T-helper 1 cell treated with Interleukin-12 subunit alpha and Interleukin-12 subunit beta and Interleukin-4 antibody, amounts not matched to agents 30 μg/mL and 1 μg/mL, for 36 hours (primary cell): ENCODE results near the gene NKD1.
"Not testable (repeated sequence)": the region's sequence is repeated elsewhere in the genome, so short reads cannot be mapped to it uniquely, and the experiment has no call there.

ENCODE experiments used
- H3K27ac Mint-ChIP-seq: one replicate; pipeline ENCODE4 v1.8.0; 2021; ENCODE audit warnings: mild to moderate bottlenecking, mixed read lengths
- H3K27me3 Mint-ChIP-seq: one replicate; pipeline ENCODE4 v1.8.0; 2021; ENCODE audit warnings: low read depth, mixed read lengths
- H3K36me3 Mint-ChIP-seq: one replicate; pipeline ENCODE4 v1.8.0; 2021; ENCODE audit warnings: low read depth, mixed read lengths
- H3K4me1 Mint-ChIP-seq: one replicate; pipeline ENCODE4 v1.8.0; 2021; ENCODE audit warnings: low read depth, mixed read lengths
- H3K4me3 Mint-ChIP-seq: one replicate; pipeline ENCODE4 v1.8.0; 2021; ENCODE audit warnings: mild to moderate bottlenecking, moderate library complexity, mixed read lengths
- H3K9me3 Mint-ChIP-seq: one replicate; pipeline ENCODE4 v1.8.0; 2021; ENCODE audit warnings: mixed read lengths

NKD1 gene

DNA sequence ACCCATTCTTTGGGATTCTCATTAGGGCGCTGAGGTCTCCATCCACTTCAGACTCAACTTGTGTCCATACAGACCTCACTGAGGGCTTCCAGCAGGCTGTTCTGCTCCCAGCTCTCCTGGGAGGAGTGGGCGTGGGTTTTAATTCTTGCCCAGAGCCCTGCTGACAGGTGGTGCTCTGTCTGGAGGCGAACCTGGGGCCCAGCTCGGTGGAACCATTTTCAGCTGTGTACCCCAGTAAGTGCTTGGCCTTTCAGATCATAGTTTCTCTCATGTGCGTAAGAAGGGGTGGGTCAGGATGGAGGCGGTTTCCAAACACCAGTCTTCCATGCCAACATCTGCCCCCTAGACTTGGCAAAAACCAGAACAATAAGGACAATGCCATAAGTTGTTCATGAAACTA, 21.4 kb upstream of the NKD1 start:
- peaks cover 21% of the 10 kb centered on the region for H3K9me3 Mint-ChIP-seq
- no peaks in the 10 kb centered on the region for H3K4me1 Mint-ChIP-seq
- no peaks in the 10 kb centered on the region for H3K36me3 Mint-ChIP-seq
- H3K27ac Mint-ChIP-seq, result no peak overlapping the region
- peaks cover 6% of the 10 kb centered on the region for H3K27me3 Mint-ChIP-seq
- no peak overlapping the region for H3K4me3 Mint-ChIP-seq

DNA sequence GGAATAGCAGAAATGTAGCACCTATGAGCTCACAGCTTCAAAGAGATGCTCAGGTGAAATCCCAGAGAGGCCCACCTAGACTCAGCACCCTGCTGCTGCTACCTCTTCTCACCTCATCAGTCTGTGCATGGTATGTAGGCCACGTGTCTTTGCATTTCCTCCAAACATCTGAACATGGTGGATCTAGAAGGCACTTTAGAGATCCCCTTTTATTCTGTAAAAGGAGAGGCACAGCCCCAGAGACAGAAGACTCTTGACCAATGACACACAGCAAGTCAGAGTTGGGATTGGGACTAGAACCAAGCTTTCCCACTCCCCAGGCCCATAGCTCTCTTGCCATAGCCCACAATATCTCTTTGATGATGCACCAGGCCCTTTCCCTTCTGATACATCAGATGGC, 19.4 kb upstream of the NKD1 start:
- H3K27me3 Mint-ChIP-seq, result peaks cover 9% of the 10 kb centered on the region
- H3K4me3 Mint-ChIP-seq, result no peak overlapping the region
- H3K9me3 Mint-ChIP-seq, result peaks cover 21% of the 10 kb centered on the region

DNA sequence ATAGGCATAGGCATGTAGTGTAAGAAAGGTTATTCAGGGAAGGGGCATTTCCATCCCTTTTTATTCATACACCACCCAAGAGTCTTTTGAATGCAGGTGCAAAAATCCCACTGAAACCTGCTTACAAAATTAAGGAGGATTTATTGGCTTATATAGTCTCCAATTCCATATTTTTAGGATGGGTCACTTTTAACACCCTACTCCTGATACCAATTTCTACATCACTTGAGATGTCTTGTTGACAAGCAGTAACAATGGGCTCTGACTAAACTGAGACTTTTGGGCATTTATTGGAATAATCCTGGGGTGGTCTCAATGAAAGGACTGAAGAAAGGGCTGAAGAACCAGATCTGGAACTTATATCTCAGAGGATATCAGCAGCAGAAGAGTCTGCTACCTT, 18.9 kb upstream of the NKD1 start:
- H3K9me3 Mint-ChIP-seq, result peaks cover 21% of the 10 kb centered on the region
- H3K36me3 Mint-ChIP-seq, result no peaks in the 10 kb centered on the region

More for the DNA sequence above, 19.4 kb upstream of the NKD1 start:
- H3K27ac Mint-ChIP-seq, result no peak overlapping the region
- no peaks in the 10 kb centered on the region for H3K4me1 Mint-ChIP-seq
- H3K36me3 Mint-ChIP-seq, result no peaks in the 10 kb centered on the region

DNA sequence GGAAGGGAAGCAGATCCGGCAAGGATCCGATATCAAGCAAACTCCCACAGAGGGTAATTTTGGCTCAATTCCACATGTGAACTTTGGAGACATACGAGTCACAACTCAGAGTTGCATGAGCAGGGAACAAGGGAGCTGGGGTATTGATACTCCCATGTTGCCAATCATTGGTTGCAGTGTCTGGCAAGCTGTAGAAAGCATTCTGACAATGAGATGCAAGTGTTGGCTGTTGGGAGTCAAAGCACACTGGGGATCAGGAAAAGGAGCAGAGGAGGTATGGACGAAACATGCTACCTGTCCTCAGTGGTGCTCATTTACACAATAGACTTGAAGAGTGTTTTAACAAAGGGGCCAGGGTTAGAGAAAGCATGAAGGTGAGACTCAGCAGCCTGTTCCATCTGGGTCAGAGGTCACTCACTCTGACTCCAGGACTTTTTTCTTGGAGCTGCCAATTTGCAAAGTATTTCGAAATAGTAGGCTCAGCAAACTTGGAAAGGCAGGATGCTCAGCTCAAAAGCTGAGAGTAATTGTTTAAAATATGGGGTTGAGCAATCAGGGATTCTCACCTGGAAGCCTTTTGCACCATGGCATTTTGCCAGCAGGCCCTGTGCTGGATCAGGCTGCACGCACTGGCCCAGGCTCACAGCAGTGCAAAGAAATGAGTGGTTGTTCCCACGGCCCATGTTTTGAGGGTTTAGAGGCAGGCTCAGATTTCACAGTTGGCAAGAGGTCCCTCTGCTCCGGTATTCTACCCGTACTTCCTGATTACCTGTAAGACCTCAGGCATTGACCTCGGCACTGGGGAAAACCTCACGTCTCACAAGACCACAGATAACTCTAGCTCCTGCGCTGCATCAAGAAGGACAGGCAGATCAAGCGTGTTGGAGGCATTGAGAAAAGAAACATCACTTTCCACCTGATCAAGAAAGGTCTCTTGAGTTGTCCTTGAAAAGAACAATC, 17.6 kb upstream of the NKD1 start:
- no peak overlapping the region for H3K27ac Mint-ChIP-seq
- peaks cover 21% of the 10 kb centered on the region for H3K9me3 Mint-ChIP-seq
- no peaks in the 10 kb centered on the region for H3K4me1 Mint-ChIP-seq
- peaks cover 9% of the 10 kb centered on the region for H3K27me3 Mint-ChIP-seq
- no peaks in the 10 kb centered on the region for H3K36me3 Mint-ChIP-seq
- H3K4me3 Mint-ChIP-seq, result no peak overlapping the region

More for the DNA sequence above, 18.9 kb upstream of the NKD1 start:
- Mint-ChIP-seq H3K27ac (no peak overlapping the region), H3K27me3 (peaks cover 9% of the 10 kb centered on the region), H3K4me3 (no peak overlapping the region), H3K4me1 (no peaks in the 10 kb centered on the region)

DNA sequence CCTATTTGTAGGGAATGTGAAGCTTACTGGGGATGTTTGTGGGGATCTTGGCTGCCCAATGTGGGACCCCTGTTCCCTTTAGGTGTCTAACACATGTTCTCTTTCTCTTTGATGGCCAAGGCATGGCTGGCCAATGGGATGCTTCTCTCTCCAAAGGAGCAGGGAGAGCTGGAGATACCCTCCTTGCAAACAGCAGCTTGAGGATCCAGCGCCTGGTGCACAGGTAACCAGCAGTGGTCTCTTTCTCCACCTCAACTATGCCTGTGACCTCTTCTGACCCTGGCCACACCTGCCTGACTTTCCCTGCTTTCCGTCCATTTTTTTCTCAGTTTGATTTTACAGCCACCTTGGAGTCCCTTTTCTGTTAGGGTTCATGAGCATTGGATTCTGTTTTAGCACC, 16.8 kb upstream of the NKD1 start:
- Mint-ChIP-seq H3K36me3 (no peaks in the 10 kb centered on the region), H3K4me3 (no peak overlapping the region), H3K27ac (no peak overlapping the region), H3K9me3 (peaks cover 21% of the 10 kb centered on the region), H3K27me3 (peaks cover 9% of the 10 kb centered on the region), H3K4me1 (no peaks in the 10 kb centered on the region)

DNA sequence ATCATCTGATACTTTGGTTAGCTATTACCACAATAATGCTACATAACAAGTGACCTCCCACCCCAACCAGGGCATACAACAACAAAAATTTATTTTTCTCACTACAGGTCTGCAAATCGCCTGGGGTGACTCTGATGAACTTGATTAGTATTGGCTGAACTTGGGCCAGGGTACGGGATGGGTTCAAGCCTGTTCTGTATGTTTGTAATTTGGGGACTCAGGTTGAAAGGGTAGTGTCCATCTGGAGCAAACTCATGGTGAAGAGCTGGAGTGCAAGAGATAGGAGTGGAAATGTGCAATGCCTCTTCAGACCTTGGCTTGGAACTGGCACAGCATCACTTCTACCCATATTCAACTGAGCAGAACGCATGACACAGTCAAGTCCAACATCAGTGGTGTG, 16.3 kb upstream of the NKD1 start:
- peaks cover 21% of the 10 kb centered on the region for H3K9me3 Mint-ChIP-seq
- peaks cover 9% of the 10 kb centered on the region for H3K27me3 Mint-ChIP-seq
- no peak overlapping the region for H3K4me3 Mint-ChIP-seq
- no peaks in the 10 kb centered on the region for H3K36me3 Mint-ChIP-seq
- H3K4me1 Mint-ChIP-seq, result no peaks in the 10 kb centered on the region
- H3K27ac Mint-ChIP-seq, result no peak overlapping the region

DNA sequence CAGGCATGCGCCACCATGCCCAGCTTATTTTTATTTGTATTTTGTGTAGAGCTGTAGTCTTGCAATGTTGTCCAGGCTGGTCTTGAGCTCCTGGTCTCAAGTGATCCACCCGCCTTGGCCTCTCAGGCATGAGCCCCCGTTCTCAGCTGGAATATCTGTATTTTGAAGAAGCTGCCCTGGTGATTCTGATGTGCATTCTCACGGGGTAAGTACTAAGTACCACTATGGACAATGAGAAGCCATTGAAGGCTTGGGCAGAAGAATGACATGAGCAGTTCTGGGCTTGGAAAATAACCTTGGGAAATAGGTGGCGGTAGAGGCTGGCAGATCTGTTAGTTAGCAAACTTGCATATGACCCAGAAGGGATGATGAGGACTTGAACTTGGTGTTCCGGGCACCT, 15.6 kb upstream of the NKD1 start:
- peaks cover 9% of the 10 kb centered on the region for H3K27me3 Mint-ChIP-seq
- no peaks in the 10 kb centered on the region for H3K36me3 Mint-ChIP-seq
- H3K9me3 Mint-ChIP-seq, result peaks cover 21% of the 10 kb centered on the region
- no peak overlapping the region for H3K27ac Mint-ChIP-seq
- no peak overlapping the region for H3K4me3 Mint-ChIP-seq
- no peaks in the 10 kb centered on the region for H3K4me1 Mint-ChIP-seq

DNA sequence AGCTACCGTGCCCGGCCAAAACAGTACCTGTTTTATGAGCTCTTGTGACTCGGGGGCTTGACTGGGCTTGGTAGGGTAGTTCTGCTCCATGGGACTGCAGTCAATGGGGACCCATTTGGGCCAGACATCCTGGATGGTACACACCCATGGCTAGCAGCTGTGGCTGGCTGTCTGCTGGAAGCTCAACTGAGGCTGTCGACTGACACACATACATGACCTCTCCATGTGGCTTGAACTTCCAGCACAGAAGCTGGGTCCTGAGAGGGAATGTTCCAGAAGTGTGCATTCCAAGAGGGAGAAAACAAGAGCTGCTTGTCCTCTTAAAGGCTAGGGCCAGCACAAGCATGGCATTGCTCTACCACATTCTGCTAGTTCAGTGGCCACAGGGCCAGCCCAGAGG, 14.9 kb upstream of the NKD1 start:
- Mint-ChIP-seq H3K27ac (no peak overlapping the region), H3K27me3 (peaks cover 9% of the 10 kb centered on the region), H3K4me3 (no peak overlapping the region), H3K36me3 (no peaks in the 10 kb centered on the region), H3K9me3 (peaks cover 20% of the 10 kb centered on the region), H3K4me1 (no peaks in the 10 kb centered on the region)

DNA sequence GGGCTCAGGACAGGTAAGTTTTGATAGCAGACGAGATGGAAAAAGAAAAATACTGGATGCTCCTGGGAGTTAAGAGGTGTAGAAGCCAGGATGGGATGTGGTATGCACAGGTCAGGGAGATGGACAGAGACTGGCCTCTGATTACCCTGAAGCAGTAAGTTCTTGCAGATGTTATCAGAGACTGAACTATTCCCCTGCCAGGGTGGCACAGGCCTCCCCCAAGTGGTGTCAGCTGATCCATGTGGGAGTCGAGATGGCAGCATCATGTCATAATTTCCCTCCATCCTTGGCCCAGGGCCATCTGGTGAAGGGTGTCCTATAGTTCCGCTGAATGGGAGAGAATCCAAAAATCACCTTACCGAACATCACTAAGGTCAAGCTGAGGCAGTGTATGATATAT, 14.1 kb upstream of the NKD1 start:
- Mint-ChIP-seq H3K27ac (no peak overlapping the region), H3K4me1 (no peaks in the 10 kb centered on the region), H3K4me3 (no peak overlapping the region), H3K36me3 (no peaks in the 10 kb centered on the region), H3K27me3 (peaks cover 11% of the 10 kb centered on the region), H3K9me3 (peaks cover 12% of the 10 kb centered on the region)

DNA sequence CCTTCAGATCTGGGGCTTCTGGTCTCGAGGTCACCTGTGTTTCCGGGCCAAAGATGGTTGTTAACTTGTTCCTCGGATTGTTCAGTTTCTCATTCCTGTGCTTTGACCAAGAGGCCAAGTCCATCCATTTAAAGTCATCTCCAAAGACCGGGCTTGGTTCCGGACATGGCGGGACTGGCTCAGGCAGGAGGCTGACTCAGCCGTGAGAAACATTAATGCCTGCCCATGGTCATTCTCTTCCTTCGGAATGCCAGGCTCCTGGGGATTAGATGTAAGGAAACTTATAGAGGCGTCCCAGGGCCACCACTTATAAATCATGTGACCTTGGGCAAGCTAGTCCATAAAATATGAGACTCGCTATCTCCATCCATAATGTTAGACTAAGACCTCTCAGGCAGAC, 13.6 kb upstream of the NKD1 start:
- Mint-ChIP-seq H3K9me3 (peaks cover 9% of the 10 kb centered on the region), H3K36me3 (no peaks in the 10 kb centered on the region), H3K27ac (no peak overlapping the region), H3K4me3 (no peak overlapping the region), H3K4me1 (no peaks in the 10 kb centered on the region), H3K27me3 (peaks cover 14% of the 10 kb centered on the region)

DNA sequence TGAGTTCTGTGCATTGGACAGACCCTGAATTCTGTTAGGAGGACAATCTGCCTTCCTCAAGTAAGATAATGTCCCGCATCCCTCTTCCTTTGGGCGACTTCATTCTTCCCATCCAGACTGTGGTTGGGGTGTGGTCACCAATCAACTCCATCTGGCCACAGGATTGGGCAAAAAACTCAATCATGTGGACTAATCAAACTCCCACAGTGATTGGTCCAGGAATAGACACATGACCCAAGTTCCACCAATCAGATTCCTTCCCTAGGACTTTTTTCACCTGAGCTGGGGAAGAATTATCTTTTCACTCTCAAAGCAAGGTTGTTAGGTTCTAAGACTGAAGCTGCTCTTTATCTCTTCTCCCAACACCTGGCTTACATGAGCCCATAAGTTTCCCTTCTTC, 13.2 kb upstream of the NKD1 start:
- Mint-ChIP-seq H3K4me3 (no peak overlapping the region), H3K27ac (no peak overlapping the region), H3K27me3 (peaks cover 12% of the 10 kb centered on the region), H3K9me3 (peaks cover 5% of the 10 kb centered on the region), H3K4me1 (no peaks in the 10 kb centered on the region), H3K36me3 (no peaks in the 10 kb centered on the region)

DNA sequence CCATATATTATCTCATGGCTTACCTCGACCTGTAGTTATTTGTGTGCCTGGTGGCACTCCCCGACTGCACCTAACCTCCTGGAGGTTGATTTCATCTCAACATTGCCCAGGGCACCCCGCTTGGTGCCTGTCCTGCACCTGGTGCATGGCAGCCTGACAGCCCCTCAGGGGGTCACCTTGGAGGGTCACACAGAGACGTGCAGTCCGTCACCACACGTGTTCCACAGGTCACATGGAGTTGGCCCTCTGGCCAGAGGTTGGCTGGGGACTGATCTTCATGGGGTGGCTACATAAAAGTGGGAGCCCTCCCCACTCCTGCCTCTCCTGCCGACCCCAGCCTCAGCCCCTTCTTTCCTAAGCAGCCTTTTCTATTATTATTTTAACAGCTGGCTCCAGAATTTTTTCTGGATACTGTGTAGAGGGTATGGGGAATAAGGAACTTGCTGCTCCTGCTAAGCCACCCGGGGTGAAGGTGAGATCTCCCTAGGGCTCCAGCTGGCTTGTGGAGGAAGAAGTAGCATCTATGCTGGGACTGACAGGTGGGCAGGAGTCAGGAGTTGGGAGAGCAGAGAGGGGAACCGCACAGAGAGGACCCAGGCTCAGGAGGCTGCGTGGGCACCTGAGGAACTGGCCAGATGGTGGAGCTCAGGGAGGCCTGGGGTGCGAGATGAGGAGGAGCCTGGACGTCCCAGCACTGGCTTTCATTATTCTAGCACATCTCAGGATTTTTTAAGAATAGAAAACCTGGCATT, 12.5 kb upstream of the NKD1 start:
- Mint-ChIP-seq H3K4me3 (no peak overlapping the region), H3K9me3 (no peaks in the 10 kb centered on the region), H3K4me1 (no peaks in the 10 kb centered on the region), H3K27me3 (peaks cover 8% of the 10 kb centered on the region), H3K36me3 (no peaks in the 10 kb centered on the region), H3K27ac (no peak overlapping the region)

DNA sequence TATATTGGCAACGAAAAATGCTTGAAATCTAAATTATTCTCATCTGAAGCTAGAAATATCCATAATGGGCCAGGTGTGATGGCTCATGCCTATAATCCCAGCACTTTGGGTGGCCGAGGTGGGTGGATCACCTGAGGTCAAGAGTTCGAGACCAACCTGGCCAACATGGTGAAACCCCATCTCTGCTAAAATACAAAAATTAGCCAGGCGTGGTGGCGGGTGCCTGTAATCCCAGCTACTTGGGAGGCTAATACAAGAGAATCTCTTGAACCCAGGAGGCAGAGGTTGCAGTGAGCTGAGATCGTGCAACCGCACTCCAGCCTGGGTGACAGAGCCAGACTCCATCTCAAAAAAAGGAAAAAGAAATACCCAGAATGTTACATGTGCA, 11.9 kb upstream of the NKD1 start:
- not testable (repeated sequence) for H3K27me3 Mint-ChIP-seq, H3K4me1 Mint-ChIP-seq, H3K9me3 Mint-ChIP-seq, H3K27ac Mint-ChIP-seq, H3K36me3 Mint-ChIP-seq, H3K4me3 Mint-ChIP-seq

DNA sequence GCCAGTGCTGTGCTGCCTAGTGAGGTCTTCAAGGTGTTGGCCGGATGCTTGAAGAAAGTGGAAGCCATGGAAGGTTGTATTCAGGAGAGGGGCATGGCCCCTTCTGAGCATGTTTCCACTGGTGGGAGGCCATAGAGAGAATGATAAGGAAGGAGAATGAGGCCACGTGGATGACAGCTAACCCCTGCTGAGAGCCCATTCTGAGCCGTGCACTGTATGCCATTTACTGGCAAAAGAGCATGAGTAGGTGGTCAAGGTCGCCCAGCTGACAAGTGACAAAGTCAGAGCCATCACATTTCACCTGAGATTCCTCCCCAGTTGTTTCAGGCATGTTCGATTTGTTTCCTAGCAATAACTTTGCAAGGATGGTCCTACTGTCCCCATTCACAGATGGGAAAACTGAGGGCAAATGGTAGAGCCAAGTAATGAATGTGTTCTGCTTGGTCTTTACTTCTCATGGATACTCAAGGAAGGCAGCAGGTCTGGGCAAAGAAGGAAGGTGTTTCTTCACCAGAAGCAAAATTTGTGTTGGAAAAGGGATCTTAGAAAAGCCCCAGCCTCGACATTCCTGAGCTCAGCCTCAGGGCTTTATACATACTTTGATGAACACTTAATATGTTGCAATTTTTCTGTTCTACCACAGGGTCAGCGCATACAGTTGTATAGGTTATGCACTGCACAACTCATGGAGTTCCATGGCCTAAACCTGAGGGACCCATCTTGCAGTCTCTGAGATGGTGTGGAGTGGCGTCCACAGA, 10.5 kb upstream of the NKD1 start:
- Mint-ChIP-seq H3K36me3 (no peaks in the 10 kb centered on the region), H3K4me3 (no peak overlapping the region), H3K9me3 (peaks cover 1% of the 10 kb centered on the region), H3K27me3 (peaks cover 17% of the 10 kb centered on the region), H3K4me1 (no peaks in the 10 kb centered on the region), H3K27ac (no peak overlapping the region)
